Right atrium auricular region (tissue), 2 donors: ENCODE results near the gene EMP1. TPM values are rescaled to one million over a fixed set of nuclear protein-coding genes. Genes with fewer than 3 reads are reported as not detected.
A peak's percentile ranks its signal among the peaks of the same experiment; 100 is the strongest.

ENCODE experiments used
- DNase-seq: peaks from one replicate; pipeline ENCODE4 v3.0.0-alpha.2; 2019; ENCODE audit warnings: low spot score
- H3K27ac ChIP-seq, 2 donors: fragments of 200-600 bp; sonication (generic); 1 replicate in 1 of 2; 2 replicates in 1 of 2; pipeline ENCODE4 v1.5.1; 2016 to 2019
- H3K27me3 ChIP-seq, 2 donors: fragments of 200-600 bp; sonication (generic); one replicate each; pipeline versions ENCODE4 v1.5.1 to v1.6.0; 2017 to 2019
- H3K36me3 ChIP-seq: fragments of 200-600 bp; sonication (generic); one replicate; pipeline ENCODE4 v1.5.1; 2016
- H3K4me1 ChIP-seq, 2 donors: fragments of 200-600 bp; sonication (generic); one replicate each; pipeline versions ENCODE4 v1.5.1 to v1.6.0; 2017 to 2019
- H3K4me3 ChIP-seq, 2 donors: fragments of 200-600 bp; sonication (generic); 1 replicate in 1 of 2; 2 replicates in 1 of 2; pipeline ENCODE4 v1.5.1; 2017 to 2019; ENCODE audit warnings: mild to moderate bottlenecking in 1 of 2, moderate library complexity in 1 of 2
- H3K9me3 ChIP-seq, 2 donors: fragments of 200-600 bp; sonication (generic); one replicate each; pipeline ENCODE4 v1.5.1; 2019
- total RNA-seq, 2 donors: library from RNA; depleted of rRNA; stranded (reverse); fragments of >200 nt; gene quantifications; one replicate each; pipeline ENCODE4 v1.1.0, GENCODE V29; 2016
- TF ChIP-seq, protein P1 (sequence below), 2 donors: fragments of 200-600 bp; sonication (generic); IDR thresholded peaks; one replicate each; pipeline ENCODE4 v1.5.1; 2019; ENCODE audit warnings: antibody characterized with exemption in 2 of 2

The EMP1 gene, protein sequence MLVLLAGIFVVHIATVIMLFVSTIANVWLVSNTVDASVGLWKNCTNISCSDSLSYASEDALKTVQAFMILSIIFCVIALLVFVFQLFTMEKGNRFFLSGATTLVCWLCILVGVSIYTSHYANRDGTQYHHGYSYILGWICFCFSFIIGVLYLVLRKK
- 100 to 1,000 TPM; 188 to 208 TPM for total RNA-seq

DNA sequence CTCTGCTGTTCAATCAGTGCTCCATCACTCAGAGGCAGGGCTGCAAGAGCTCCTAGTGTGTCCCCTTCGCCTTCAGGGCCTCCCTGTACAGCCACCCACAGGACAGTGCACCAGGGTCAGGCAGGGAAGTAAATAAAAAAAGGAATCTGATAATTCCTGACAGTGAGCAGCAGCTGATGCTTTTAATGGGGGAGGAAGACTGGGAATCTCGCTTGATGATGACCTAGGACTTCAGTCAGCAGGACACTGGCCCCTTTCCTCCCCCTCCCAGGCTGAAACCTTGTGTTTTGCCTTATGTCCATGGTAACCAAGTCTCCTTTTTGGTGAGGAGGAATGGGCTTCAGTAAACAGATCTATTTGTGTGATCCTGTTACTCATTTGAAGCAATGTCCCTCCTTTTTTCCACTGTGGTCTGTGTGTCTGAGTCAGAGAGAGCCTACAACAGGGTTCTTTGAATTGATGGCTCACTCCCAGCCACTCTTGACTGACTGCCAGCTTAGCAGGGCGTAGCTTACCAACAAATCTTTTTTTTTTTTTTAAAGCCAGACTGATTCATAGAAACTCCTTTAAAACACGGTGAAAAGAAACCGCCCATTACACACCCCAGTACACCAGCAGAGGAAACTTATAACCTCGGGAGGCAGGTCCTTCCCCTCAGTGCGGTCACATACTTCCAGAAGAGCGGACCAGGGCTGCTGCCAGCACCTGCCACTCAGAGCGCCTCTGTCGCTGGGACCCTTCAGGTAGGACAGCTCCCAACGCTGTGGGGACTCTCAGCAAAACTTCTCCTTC is at the start of gene EMP1:
Gene EMP1, plus strand, starts transcription at position 597 of the 792 bp plus-strand sequence. CDS start 14,785 bp downstream, outside the sequence.
- H3K27me3 ChIP-seq, result no peaks in the 10 kb centered on the region
- DNase-seq, result peak; percentile 98
- H3K36me3 ChIP-seq, result no peaks in the 10 kb centered on the region
- H3K4me3 ChIP-seq, result peak within 1 kb of the TSS; percentile 61 to 65
- TF ChIP-seq, protein P1, sequence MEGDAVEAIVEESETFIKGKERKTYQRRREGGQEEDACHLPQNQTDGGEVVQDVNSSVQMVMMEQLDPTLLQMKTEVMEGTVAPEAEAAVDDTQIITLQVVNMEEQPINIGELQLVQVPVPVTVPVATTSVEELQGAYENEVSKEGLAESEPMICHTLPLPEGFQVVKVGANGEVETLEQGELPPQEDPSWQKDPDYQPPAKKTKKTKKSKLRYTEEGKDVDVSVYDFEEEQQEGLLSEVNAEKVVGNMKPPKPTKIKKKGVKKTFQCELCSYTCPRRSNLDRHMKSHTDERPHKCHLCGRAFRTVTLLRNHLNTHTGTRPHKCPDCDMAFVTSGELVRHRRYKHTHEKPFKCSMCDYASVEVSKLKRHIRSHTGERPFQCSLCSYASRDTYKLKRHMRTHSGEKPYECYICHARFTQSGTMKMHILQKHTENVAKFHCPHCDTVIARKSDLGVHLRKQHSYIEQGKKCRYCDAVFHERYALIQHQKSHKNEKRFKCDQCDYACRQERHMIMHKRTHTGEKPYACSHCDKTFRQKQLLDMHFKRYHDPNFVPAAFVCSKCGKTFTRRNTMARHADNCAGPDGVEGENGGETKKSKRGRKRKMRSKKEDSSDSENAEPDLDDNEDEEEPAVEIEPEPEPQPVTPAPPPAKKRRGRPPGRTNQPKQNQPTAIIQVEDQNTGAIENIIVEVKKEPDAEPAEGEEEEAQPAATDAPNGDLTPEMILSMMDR (IDR thresholded peaks at IDR 0.05), result no peak
- peak within 1 kb of the TSS; percentile 84 to 92 for H3K27ac ChIP-seq
- peaks cover 0 to 48% of the 10 kb centered on the region in 2 donors for H3K4me1 ChIP-seq
- H3K9me3 ChIP-seq, result no peaks in the 10 kb centered on the region

DNA sequence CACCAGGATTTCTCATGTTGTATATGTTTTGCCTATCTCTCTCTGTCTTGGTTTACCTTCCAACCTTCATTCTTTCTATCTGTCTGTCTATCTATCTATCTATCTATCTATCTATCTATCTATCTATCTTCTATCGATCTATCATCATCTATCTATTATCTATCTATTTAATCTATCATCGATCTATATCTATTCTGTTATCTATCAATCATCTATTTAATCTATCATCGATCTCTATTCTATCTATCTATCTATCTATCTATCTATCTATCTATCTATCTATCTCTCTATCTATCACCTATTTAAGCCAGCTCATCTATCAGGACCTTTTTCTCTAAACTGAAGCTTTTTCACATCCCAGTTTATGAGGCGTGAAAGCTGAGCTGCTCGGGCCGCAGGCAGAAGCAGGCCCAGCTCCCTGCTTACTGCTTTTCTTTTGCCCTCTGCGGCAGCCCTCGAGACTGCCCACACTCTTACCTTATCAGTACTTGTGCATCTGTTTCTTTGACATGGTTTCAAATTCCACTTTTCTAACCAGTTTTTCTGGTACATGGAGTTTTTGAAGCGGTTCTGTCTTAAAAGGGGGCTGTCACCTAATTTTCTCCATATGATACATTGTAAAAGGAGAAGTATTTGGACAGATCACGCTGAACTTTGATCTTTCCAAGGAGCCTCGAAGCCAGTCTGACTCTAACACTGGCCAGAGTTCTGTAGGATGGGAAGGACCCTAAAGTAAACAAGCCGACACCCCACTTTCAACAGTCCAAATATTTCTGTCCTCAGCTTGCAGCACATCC is 48.6 kb upstream of the EMP1 start:
- H3K4me1 ChIP-seq, result peaks cover 0 to 11% of the 10 kb centered on the region in 2 donors

DNA sequence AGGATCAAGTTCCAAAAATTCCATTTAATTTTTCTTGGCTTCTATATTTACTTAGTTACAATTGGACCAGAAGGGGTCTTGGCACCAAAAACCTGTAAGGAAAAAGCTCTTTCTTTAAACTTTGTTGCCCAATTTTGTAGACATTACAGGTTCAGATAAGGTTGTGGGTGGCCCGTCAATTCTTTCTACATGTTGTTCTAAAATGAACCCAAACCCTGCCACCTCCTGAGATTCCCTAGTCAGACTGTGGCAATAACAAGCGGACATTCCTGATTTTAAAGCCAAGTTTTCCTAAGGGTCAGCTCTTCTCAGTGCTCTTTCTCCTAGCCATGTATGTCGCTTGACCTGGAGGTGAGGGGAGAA is 48.1 kb upstream of the EMP1 start:
- H3K4me1 ChIP-seq, result peaks cover 0 to 11% of the 10 kb centered on the region in 2 donors
- DNase-seq, result no peak
- TF ChIP-seq, protein P1 (IDR thresholded peaks at IDR 0.05), result no peak
- no peaks in the 10 kb centered on the region for H3K36me3 ChIP-seq
- H3K27ac ChIP-seq, result peak overlapping the region; percentile 53 to 80
- H3K27me3 ChIP-seq, result no peaks in the 10 kb centered on the region
- no peaks in the 10 kb centered on the region for H3K9me3 ChIP-seq
- H3K4me3 ChIP-seq, result no peak overlapping the region

More for the DNA sequence above, 48.6 kb upstream of the EMP1 start:
- Histone ChIP-seq H3K9me3 (no peaks in the 10 kb centered on the region), H3K36me3 (no peaks in the 10 kb centered on the region), H3K4me3 (no peak overlapping the region), H3K27ac (peak overlapping the region in 1 of 2 donors; percentile 80), H3K27me3 (no peaks in the 10 kb centered on the region)
- DNase-seq, result no peak
- TF ChIP-seq, protein P1 (IDR thresholded peaks at IDR 0.05), result no peak

DNA sequence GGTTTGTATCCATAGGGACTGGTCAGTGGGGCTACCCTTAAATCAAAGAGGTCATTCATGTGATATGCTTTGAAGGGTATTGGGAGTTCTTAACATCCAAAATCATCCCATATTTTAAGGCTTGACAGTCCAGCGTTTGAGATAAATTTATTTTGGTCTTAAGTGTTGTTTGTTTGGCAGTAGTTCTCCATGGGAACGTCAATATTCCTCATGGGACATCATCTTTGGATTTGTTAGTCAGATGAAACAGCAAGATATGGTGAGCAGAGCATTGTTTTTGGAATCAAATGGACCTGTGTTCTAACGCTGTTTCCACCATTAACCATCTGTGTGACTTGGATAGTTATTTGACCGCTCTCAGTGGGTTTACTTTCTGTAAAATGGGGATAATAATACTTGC is 47.1 kb upstream of the EMP1 start:
- TF ChIP-seq, protein P1 (IDR thresholded peaks at IDR 0.05), result no peak
- Histone ChIP-seq H3K4me1 (peaks cover 0 to 17% of the 10 kb centered on the region in 2 donors), H3K27ac (peak overlapping the region; percentile 53 to 80), H3K27me3 (no peaks in the 10 kb centered on the region), H3K4me3 (no peak overlapping the region), H3K36me3 (no peaks in the 10 kb centered on the region), H3K9me3 (no peaks in the 10 kb centered on the region)
- DNase-seq, result no peak

DNA sequence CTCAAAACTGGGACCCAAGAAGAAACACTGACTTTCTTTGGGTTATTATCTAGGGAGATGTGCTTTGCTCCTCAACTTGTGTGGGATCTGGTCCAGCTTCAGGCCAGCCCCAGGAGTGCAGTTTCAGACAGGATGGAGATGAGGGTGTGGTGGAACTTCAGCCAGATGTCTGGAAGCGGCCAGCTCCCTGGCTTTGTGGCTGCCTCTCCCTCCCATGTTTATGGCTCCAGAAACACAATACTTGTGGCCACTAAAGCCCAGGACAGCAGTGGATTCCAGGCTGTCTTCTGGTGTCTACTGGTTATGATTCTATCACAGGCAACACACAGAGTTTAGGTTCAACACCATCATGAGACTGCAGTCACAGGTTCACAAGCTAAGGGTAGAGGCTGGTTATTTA is 44.2 kb upstream of the EMP1 start:
- DNase-seq, result no peak
- peaks cover 0 to 17% of the 10 kb centered on the region in 2 donors for H3K4me1 ChIP-seq
- no peaks in the 10 kb centered on the region for H3K9me3 ChIP-seq
- no peak overlapping the region for H3K4me3 ChIP-seq
- no peaks in the 10 kb centered on the region for H3K27me3 ChIP-seq
- TF ChIP-seq, protein P1 (IDR thresholded peaks at IDR 0.05), result no peak
- peak overlapping the region; percentile 51 to 66 for H3K27ac ChIP-seq
- H3K36me3 ChIP-seq, result no peaks in the 10 kb centered on the region
